Muscle layer of duodenum (tissue), 2 donors: ENCODE data around the gene PAGE2B.
"Not testable (repeated sequence)": the region's sequence is repeated elsewhere in the genome, so short reads cannot be mapped to it uniquely, and the experiment has no call there.

ENCODE experiments used
- H3K27ac ChIP-seq: one replicate; pipeline ENCODE4 v1.7.0; 2013; ENCODE audit warnings: mild to moderate bottlenecking, low read length
- H3K27me3 ChIP-seq: one replicate; pipeline ENCODE4 v1.7.0; 2013; ENCODE audit warnings: low read depth, mild to moderate bottlenecking, control low read depth, low read length
- H3K36me3 ChIP-seq, 2 donors: one replicate each; pipeline ENCODE4 v1.7.0; 2013; ENCODE audit warnings: low read length in 2 of 2, control low read depth in 1 of 2, mild to moderate bottlenecking in 1 of 2; ENCODE audit not compliant: insufficient read depth in 2 of 2, control insufficient read depth in 1 of 2
- H3K4me1 ChIP-seq, 2 donors: one replicate each; pipeline ENCODE4 v1.7.0; 2013; ENCODE audit warnings: low read length in 2 of 2, mild to moderate bottlenecking in 2 of 2, control low read depth in 1 of 2, moderate library complexity in 1 of 2; ENCODE audit not compliant: insufficient read depth in 2 of 2, control insufficient read depth in 1 of 2
- H3K4me3 ChIP-seq, 2 donors: one replicate each; pipeline ENCODE4 v1.7.0; 2013; ENCODE audit warnings: low read length in 2 of 2, low read depth in 1 of 2, mild to moderate bottlenecking in 1 of 2
- H3K9me3 ChIP-seq, 2 donors: one replicate each; pipeline ENCODE4 v1.7.0; 2013; ENCODE audit warnings: low read length in 2 of 2, control low read depth in 1 of 2, mild to moderate bottlenecking in 1 of 2; ENCODE audit not compliant: control insufficient read depth in 1 of 2
- donor health status: healthy.

The PAGE2B gene

GRCh38 chrX:55111578-55112254 lies 36.9 kb downstream of the PAGE2B start:
- Histone ChIP-seq H3K4me3 (no peak overlapping the region), H3K36me3 (no peaks in the 10 kb centered on the region), H3K27ac (no peak overlapping the region), H3K9me3 (no peaks in the 10 kb centered on the region), H3K27me3 (no peaks in the 10 kb centered on the region), H3K4me1 (no peaks in the 10 kb centered on the region)

- not testable (repeated sequence) for H3K9me3 ChIP-seq, H3K4me3 ChIP-seq, H3K27me3 ChIP-seq, H3K27ac ChIP-seq, H3K36me3 ChIP-seq, H3K4me1 ChIP-seq
These were observed 41.8 kb downstream of the PAGE2B start for GRCh38 chrX:55116589-55116988.

DNA sequence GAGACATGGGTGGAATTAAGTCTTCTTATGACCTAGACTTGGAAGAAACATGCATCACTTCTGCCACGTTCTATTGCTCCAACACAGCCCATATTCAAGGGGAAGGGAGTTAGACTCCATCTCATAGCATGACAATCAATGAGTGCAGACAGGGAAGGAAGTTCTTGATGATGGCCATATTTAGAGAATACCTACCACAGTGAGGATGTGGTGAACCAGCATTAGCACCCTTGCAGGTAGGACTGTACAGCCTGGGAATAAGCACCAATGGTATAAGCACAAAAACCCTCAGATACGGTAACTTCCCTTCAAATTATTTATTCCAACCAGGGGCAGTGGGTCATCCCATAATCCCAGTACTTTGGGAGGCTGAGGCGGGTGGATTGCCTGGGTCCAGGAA lies 43.7 kb downstream of the PAGE2B start:
- Histone ChIP-seq H3K27me3 (no peaks in the 10 kb centered on the region), H3K4me1 (no peaks in the 10 kb centered on the region), H3K4me3 (no peak overlapping the region)

DNA sequence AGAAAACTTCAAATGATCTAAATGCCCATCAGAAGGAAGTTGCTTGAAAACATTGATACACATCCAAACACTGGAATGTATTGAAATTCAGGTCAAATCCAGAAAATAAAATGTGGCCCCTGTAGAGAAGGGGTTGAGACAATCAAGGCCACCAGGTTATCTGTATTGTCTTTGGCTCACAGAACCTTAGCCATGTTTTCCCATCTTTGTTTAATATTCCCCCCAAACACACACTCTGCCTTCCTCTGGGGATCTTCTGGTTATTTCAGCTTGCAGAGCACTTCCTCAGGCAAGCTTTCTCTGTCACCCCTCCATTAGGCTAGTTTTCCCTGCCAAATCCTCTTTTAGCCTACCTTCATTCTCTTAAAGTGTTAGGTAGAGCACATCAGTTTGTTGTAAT lies 44.4 kb downstream of the PAGE2B start:
- no peaks in the 10 kb centered on the region for H3K27me3 ChIP-seq
- no peaks in the 10 kb centered on the region for H3K9me3 ChIP-seq
- no peak overlapping the region for H3K27ac ChIP-seq
- H3K4me1 ChIP-seq = no peaks in the 10 kb centered on the region
- H3K36me3 ChIP-seq = no peaks in the 10 kb centered on the region
- H3K4me3 ChIP-seq = no peak overlapping the region

More for the DNA sequence above, 43.7 kb downstream of the PAGE2B start:
- H3K9me3 ChIP-seq = no peaks in the 10 kb centered on the region
- no peaks in the 10 kb centered on the region for H3K36me3 ChIP-seq
- H3K27ac ChIP-seq = no peak overlapping the region

- Histone ChIP-seq H3K36me3 (no peaks in the 10 kb centered on the region), H3K27me3 (no peaks in the 10 kb centered on the region), H3K4me1 (no peaks in the 10 kb centered on the region), H3K9me3 (no peaks in the 10 kb centered on the region), H3K27ac (no peak overlapping the region), H3K4me3 (no peak overlapping the region)
These were observed 44.9 kb downstream of the PAGE2B start for GRCh38 chrX:55119712-55120111.

- Histone ChIP-seq H3K4me1 (no peaks in the 10 kb centered on the region), H3K4me3 (no peak overlapping the region), H3K36me3 (no peaks in the 10 kb centered on the region), H3K9me3 (no peaks in the 10 kb centered on the region), H3K27ac (no peak overlapping the region), H3K27me3 (no peaks in the 10 kb centered on the region)
These were observed 46.0 kb downstream of the PAGE2B start for GRCh38 chrX:55120761-55121358.

DNA sequence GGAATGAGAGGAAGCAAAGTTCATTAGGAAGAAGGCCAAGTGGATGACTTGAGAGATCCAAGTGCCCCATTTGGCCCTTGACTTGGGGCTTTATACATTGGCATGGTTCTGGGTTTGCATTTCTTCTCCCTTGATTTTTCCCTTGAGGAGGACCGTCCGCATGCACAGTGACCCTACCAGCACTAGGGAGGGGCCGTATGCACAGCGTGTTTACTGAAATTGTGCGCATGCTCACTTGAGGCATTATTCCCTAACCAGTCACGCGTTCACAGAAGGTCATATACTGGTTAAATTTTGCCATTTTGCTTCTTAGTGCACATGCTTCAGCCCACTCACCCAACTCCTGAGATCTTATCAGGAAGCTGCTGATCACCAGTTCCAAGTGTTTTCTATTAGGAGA lies 49.1 kb downstream of the PAGE2B start:
- H3K9me3 ChIP-seq = no peaks in the 10 kb centered on the region
- no peak overlapping the region for H3K4me3 ChIP-seq
- no peaks in the 10 kb centered on the region for H3K36me3 ChIP-seq
- no peaks in the 10 kb centered on the region for H3K27me3 ChIP-seq
- no peak overlapping the region for H3K27ac ChIP-seq
- no peaks in the 10 kb centered on the region for H3K4me1 ChIP-seq

- no peaks in the 10 kb centered on the region for H3K9me3 ChIP-seq
- no peaks in the 10 kb centered on the region for H3K36me3 ChIP-seq
- H3K4me1 ChIP-seq = no peaks in the 10 kb centered on the region
- H3K27me3 ChIP-seq = no peaks in the 10 kb centered on the region
- no peak overlapping the region for H3K4me3 ChIP-seq
- H3K27ac ChIP-seq = no peak overlapping the region
These were observed 52.9 kb downstream of the PAGE2B start for GRCh38 chrX:55127692-55128091.
